Heart left ventricle (tissue), 13 donors: ENCODE results near the gene LRRC73.

Experiments used
- POLR2A ChIP-seq, 2 donors: fragments of 450-650 bp; IDR thresholded peaks; one replicate each; pipeline ENCODE4 v1.6.1; 2017; ENCODE audit warnings: antibody characterized with exemption in 2 of 2, mild to moderate bottlenecking in 2 of 2, moderate library complexity in 2 of 2
- TF ChIP-seq, protein P1 (sequence below), 12 donors: fragments of 200-600 bp; sonication (generic) in 4 of 12; IDR thresholded peaks; one replicate each; pipeline versions ENCODE4 v1.5.0 to v1.8.0; 2018 to 2022; ENCODE audit warnings: antibody characterized with exemption in 12 of 12, mild to moderate bottlenecking in 5 of 12
- donor health status: ischemic (EF 13 %, LVEDD 7.1; RV severe dilation, severe dysfunction).
- donor health status: DM: no; HTN: yes; CAD: no.
- donor health status: DM: no; HTN: no; CAD: no.
- donor health status: ischemic (EF 25% LVEDD 6.9; RV normal size, moderate dysfunction).
- donor health status: ischemic (EF 25% LVEDD 5.7; RV mildly dilated, moderate dysfunction).
- donor health status: ischemic (EF 35%, LVEDD 5.7; RV mildly dilated, moderate dysfunction).
- donor health status: nonischemic (EF 11% LVEDD 7.7; RV severe dilation, severe dysfunction).
- donor health status: DM: yes; HTN: yes; CAD: no.
- donor health status: PGD.
- donor health status: ischemic (EF 29% LVEDD 5.4; RV normal size, mild dysfunction).
- donor health status: nonischemic (EF 23%, LVEDD 6.1; RV moderate dilation, normal function).

DNA sequence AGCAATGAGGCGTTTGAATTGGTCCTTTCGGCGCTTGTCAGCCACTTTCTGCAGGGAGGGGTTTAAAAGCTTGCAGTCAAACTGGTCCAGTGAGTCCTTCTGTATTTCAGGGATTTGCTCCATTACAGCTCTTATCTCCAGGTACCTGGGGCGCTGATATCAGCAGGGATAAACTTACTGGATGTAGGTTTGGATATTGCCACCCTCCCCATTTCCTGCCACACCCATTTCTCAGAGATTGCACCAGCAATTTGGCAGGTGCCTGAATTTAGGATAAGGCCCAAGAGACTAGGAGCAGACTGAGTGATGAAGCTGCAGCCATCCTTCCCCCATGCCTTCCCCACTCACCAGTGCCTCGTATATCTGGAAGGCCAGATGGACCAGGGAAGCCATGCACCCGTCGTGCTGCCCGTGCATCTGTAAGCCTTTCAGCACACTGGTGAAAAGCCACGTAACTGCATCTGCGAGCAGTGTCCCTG, 14.4 kb upstream of the LRRC73 start:
- TF ChIP-seq, protein P1, sequence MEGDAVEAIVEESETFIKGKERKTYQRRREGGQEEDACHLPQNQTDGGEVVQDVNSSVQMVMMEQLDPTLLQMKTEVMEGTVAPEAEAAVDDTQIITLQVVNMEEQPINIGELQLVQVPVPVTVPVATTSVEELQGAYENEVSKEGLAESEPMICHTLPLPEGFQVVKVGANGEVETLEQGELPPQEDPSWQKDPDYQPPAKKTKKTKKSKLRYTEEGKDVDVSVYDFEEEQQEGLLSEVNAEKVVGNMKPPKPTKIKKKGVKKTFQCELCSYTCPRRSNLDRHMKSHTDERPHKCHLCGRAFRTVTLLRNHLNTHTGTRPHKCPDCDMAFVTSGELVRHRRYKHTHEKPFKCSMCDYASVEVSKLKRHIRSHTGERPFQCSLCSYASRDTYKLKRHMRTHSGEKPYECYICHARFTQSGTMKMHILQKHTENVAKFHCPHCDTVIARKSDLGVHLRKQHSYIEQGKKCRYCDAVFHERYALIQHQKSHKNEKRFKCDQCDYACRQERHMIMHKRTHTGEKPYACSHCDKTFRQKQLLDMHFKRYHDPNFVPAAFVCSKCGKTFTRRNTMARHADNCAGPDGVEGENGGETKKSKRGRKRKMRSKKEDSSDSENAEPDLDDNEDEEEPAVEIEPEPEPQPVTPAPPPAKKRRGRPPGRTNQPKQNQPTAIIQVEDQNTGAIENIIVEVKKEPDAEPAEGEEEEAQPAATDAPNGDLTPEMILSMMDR (IDR thresholded peaks at IDR 0.05) = no peak
- no peak for TF ChIP-seq POLR2A (IDR thresholded peaks at IDR 0.05)
